Ectodermal cell (in vitro differentiated cells): ENCODE results near the gene THUMPD3. TPM values are rescaled to one million over a fixed set of nuclear protein-coding genes. Genes with fewer than 3 reads are reported as not detected.
A peak's percentile ranks its signal among the peaks of the same experiment; 100 is the strongest.

Source experiments
- H3K27ac ChIP-seq: 2 replicates; pipeline ENCODE4 v1.7.0; 2013; ENCODE audit warnings: mild to moderate bottlenecking, low read depth, low read length; ENCODE audit not compliant: insufficient read depth, poor library complexity, severe bottlenecking
- H3K27me3 ChIP-seq: 2 replicates; pipeline ENCODE4 v1.7.0; 2013; ENCODE audit warnings: mild to moderate bottlenecking, low read length; ENCODE audit not compliant: insufficient read depth, control insufficient read depth, poor library complexity, severe bottlenecking
- H3K36me3 ChIP-seq: one replicate; pipeline ENCODE4 v1.7.0; 2013; ENCODE audit warnings: low read length; ENCODE audit not compliant: control insufficient read depth, insufficient read depth
- H3K4me1 ChIP-seq: one replicate; pipeline ENCODE4 v1.7.0; 2013; ENCODE audit warnings: low read length; ENCODE audit not compliant: control insufficient read depth, insufficient read depth
- H3K4me3 ChIP-seq: 2 replicates; pipeline ENCODE4 v1.7.0; 2013; ENCODE audit warnings: low read depth, low read length, control low read depth; ENCODE audit not compliant: insufficient read depth
- H3K9me3 ChIP-seq: 2 replicates; pipeline ENCODE4 v1.7.0; 2013; ENCODE audit warnings: mild to moderate bottlenecking, low read length, moderate library complexity; ENCODE audit not compliant: control insufficient read depth
- WGBS, 2 experiments: methylation state at CpG; one replicate each; pipeline ENCODE4 v1.1.7; 2013; ENCODE audit warnings: missing lambda C conversion rate in 2 of 2; 5-methylcytosine and 5-hydroxymethylcytosine counted together
- polyA plus RNA-seq, 4 experiments: library from polyadenylated mRNA; stranded (reverse); fragments of 50-300 nt; gene quantifications; one replicate each; pipeline ENCODE4 v1.2.3, GENCODE V29; 2013

The THUMPD3 gene, protein sequence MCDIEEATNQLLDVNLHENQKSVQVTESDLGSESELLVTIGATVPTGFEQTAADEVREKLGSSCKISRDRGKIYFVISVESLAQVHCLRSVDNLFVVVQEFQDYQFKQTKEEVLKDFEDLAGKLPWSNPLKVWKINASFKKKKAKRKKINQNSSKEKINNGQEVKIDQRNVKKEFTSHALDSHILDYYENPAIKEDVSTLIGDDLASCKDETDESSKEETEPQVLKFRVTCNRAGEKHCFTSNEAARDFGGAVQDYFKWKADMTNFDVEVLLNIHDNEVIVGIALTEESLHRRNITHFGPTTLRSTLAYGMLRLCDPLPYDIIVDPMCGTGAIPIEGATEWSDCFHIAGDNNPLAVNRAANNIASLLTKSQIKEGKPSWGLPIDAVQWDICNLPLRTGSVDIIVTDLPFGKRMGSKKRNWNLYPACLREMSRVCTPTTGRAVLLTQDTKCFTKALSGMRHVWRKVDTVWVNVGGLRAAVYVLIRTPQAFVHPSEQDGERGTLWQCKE
- 61.2 TPM for polyA plus RNA-seq (2013, experiment 1 of 4)
- polyA plus RNA-seq (2013, experiment 2 of 4): 58.7 TPM
- polyA plus RNA-seq (2013, experiment 3 of 4): 48.4 TPM
- 54.1 TPM for polyA plus RNA-seq (2013, experiment 4 of 4)

DNA sequence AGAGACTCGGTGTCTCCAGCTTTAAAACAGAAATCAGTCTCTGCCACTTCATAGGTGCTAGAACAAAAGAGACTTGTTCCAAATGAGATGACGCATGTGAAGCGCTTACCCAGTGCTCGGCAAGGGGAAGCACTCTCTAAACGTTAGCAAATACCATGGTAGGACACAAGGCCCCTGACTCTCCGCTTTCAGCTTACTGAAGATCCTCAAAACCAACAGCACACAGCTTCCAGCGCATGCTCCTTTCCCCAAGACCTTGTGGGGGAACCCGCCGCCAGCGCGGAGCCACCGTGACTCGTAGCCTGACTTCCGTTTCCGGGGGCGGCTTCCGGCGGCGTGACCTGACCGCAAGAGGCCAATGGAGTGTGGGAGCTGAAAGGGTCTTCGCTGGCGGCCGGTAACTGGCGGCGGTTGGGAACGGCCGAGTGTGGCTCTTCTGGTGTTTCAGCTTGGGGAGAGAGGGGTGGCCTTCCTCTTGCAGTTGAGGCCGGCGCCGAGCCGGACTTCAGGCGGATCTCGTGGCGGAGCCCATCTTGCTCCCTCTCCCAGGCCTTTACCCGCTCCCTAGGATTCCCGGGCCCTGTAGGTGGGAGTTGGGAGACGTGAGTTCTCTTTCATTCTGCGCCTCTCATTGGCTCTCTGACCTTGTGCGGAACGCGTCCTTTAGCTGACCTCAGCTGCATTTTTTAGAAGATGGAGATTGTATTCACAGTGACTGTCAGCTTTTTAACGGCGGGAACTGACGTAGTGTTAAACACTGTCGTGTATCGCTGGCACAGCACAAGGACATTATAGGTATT lies at the start of gene THUMPD3:
Gene THUMPD3, plus strand, starts transcription at position 324 of the 800 bp plus-strand sequence. CDS start 2,015 bp downstream, outside the sequence.
- Histone ChIP-seq H3K4me1 (no peaks in the 10 kb centered on the region), H3K9me3 (no peaks in the 10 kb centered on the region), H3K27ac (peak within 1 kb of the TSS; percentile 96), H3K27me3 (no peaks in the 10 kb centered on the region), H3K36me3 (peaks cover 24% of the 10 kb centered on the region), H3K4me3 (peak within 1 kb of the TSS; percentile 71)
- WGBS, 2 experiments: 2 to 3% methylated on average over 46 of the region's 46 CpGs

DNA sequence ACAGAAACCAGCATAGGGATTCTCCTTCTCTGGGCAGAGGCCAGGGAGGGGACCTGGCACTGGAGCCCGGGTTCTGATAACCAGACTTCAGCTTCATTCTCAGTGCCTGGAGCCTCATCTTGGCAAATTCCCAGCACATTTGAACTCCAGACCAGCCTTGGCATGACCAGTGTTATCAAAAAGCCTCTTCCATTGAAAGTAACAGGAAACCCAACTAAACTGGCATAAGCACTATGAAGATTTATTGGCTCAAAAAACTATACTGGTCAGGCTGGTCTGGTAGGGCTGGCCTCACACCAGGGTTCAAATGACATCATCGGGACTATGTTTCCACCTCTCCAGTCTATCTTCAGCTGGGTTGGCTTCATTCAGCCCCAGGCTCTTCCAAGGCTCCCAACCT lies 48.1 kb upstream of the THUMPD3 start:
- Histone ChIP-seq H3K27ac (no peak overlapping the region), H3K4me1 (peaks cover 19% of the 10 kb centered on the region), H3K9me3 (no peaks in the 10 kb centered on the region), H3K4me3 (no peak overlapping the region), H3K36me3 (no peaks in the 10 kb centered on the region), H3K27me3 (no peaks in the 10 kb centered on the region)
- WGBS, 2 experiments: 90 to 93% methylated on average over 2 of the region's 2 CpGs

DNA sequence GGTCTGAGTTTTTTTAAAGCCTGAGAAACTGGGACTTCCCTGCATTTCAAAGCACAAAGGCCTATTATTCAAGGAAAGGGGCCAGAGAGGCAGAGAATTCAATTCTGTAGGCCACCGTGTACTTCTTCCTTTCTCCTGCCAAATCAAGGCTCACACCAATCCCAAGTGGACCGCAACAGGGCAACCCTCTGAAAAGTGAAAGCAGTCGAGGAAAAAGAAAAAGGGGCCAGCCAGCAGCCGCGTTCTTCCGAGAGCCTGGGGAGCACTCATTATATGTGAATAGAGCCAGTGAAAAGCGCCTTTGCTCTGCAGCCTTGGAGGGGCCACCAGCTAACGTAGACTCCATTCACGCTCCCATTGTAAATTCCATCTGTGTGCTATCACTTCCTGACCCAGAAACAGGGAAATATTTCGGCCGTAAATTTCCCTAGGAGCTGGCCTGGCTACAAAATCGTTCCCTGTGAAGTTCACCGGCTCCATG lies 45.9 kb upstream of the THUMPD3 start:
- Histone ChIP-seq H3K4me1 (peaks cover 19% of the 10 kb centered on the region), H3K27me3 (no peaks in the 10 kb centered on the region), H3K9me3 (no peaks in the 10 kb centered on the region), H3K4me3 (no peak overlapping the region), H3K36me3 (no peaks in the 10 kb centered on the region), H3K27ac (peak overlapping the region; percentile 93)
- 5 to 8% methylated on average over 13 of the region's 13 CpGs for WGBS, 2 experiments

DNA sequence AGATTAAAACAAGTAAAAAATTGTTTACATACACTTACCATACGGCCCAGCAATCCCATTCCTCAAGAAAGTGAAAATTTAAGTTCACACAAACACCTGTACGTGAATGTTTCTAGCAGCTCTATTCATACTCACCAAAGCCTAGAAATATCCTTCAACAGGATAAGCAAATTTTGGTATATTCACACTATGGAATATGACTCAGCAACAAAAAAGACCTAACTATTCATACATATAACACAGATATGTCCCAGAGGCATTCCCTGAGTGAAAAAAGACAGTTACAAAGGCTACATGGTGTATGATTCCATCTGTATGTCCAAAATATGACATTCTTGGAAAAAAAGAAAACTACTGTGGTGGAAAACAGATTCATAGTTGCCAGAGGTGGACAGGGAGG lies 40.1 kb upstream of the THUMPD3 start:
- H3K4me1 ChIP-seq: peaks cover 10% of the 10 kb centered on the region

DNA sequence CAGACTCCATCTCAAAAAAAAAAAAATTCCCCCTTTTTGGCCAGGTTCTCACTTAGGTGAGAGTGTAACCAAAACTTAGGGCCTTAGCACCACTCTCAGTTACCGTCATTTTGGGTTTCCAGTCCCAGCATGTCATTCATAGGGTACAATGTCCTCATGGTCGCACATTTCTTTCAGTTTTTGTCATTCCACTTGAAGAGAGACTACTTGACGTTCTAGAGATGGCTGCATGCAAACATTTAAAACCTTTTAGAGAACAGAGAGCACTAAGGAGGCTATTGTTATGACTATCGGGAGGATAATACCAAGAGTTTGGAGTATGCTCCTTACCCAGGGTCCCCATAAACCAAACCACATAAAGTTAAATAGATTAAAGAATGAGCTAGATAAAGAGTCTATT lies 37.9 kb upstream of the THUMPD3 start:
- no peaks in the 10 kb centered on the region for H3K9me3 ChIP-seq
- H3K36me3 ChIP-seq: no peaks in the 10 kb centered on the region
- H3K27me3 ChIP-seq: no peaks in the 10 kb centered on the region
- H3K4me1 ChIP-seq: no peaks in the 10 kb centered on the region
- no peak overlapping the region for H3K4me3 ChIP-seq
- 82 to 90% methylated on average over 3 to 4 of the region's 4 CpGs for WGBS, 2 experiments
- no peak overlapping the region for H3K27ac ChIP-seq

More for the DNA sequence above, 40.1 kb upstream of the THUMPD3 start:
- Histone ChIP-seq H3K27me3 (no peaks in the 10 kb centered on the region), H3K27ac (no peak overlapping the region), H3K9me3 (no peaks in the 10 kb centered on the region), H3K36me3 (no peaks in the 10 kb centered on the region), H3K4me3 (no peak overlapping the region)
- 94 to 98% methylated on average over 2 of the region's 2 CpGs for WGBS, 2 experiments

DNA sequence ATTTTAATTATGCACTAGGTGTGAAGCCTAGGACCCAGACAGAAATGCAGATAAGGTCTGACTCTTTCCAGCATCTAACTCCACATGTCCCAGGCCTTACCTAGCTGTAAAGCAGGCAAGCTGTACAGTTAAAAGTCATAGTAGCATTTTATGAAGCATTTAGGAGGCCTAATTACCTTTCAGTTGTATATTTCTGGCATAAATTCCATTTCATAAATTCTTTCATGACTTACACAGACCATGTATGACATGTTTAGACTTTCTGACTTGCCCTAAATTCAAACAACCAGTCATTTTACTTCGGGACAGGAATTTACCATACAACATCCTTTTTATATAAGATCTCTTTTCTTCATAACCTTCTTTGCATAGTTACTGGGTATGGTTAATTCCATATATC lies 35.3 kb upstream of the THUMPD3 start:
- Histone ChIP-seq H3K27me3 (no peaks in the 10 kb centered on the region), H3K4me3 (no peak overlapping the region), H3K9me3 (no peaks in the 10 kb centered on the region), H3K36me3 (no peaks in the 10 kb centered on the region), H3K4me1 (no peaks in the 10 kb centered on the region), H3K27ac (no peak overlapping the region)
- WGBS, 2 experiments: 90 to 95% methylated on average over 1 of the region's 1 CpG

DNA sequence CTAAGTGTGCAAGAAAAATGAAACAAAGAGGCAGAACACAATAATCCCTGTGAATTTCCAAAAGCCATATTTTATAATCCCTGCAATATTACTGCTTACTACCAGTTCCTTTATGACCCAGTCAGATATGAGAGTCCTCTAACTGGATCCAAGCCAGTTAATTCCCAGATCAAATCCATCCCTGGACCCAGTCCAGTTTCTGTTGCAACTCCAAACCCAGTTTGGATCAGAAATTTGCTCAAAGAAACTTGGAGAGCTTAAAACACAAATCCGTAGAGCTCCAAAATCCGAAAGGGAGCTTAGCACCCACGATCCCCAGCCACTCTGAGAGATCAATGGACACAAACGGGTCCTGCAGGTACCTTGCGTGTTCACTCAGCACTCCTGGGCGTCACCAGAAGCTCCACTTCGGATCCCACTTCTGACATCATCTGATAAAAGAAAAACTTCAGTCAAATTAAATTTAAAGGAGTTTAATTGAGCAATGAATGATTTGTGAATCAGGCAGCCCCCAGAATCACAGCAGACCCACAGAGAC lies 32.6 kb upstream of the THUMPD3 start:
- Histone ChIP-seq H3K9me3 (no peaks in the 10 kb centered on the region), H3K4me1 (no peaks in the 10 kb centered on the region), H3K27ac (no peak overlapping the region), H3K36me3 (no peaks in the 10 kb centered on the region), H3K27me3 (no peaks in the 10 kb centered on the region), H3K4me3 (no peak overlapping the region)
- 91 to 94% methylated on average over 6 to 7 of the region's 7 CpGs for WGBS, 2 experiments

DNA sequence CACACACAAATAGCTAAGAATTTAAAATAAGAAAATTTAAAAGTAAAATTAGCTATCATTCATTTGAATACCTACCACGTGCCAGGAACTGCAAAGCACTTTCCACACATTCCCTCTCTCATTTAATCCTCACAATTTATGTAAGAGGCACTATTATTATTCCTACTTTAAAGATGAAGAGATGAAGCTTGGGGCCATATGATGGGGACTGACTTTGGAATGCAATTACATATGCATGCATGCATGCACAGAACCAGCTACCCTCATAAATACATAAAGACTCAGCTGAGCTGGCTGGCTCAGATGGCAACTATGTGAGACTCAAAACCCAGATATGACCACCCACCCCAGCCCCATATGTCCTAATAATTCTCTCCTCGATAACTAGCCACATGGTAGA lies 31.7 kb upstream of the THUMPD3 start:
- 88% methylated on average over 2 of the region's 2 CpGs for WGBS, 2 experiments
- no peak overlapping the region for H3K27ac ChIP-seq

DNA sequence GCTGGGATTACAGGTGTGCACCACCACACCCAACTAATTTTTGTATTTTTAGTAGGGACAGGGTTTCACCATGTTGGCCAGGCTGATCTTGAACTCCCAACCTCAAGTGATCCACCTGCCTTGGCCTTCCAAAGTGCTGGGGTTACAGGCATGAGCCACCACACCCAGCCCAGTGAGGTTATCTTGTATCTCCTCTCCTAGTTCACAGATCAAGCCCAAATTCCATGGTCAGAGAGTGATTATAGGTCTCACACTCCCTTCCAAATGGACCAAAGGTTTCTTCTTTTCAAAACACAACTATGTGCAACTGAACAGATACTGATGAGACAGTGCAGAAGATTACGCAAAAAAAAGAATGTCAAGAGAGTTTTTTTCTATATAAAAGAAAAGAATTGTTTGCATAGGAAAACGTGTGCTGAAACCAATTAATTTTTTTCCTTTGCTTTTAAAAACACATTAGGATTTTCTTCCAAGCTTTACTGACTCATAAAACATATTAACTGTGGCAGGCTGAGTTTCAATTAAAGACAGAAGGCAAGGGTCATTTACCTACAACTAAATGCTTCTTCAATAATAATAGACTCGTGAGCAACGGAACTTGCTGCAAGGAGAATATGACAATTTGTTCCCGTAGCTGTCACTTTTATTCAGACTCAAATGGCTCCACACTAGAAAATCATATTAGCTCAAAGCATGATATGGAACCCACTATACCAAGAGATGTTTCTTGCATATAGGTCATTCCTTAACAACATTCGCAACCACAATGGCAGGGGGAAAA lies 30.4 kb upstream of the THUMPD3 start:
- Histone ChIP-seq H3K27ac (no peak overlapping the region), H3K4me3 (no peak overlapping the region), H3K27me3 (no peaks in the 10 kb centered on the region), H3K4me1 (no peaks in the 10 kb centered on the region), H3K36me3 (no peaks in the 10 kb centered on the region), H3K9me3 (no peaks in the 10 kb centered on the region)
- 91 to 95% methylated on average over 5 to 6 of the region's 6 CpGs for WGBS, 2 experiments

More for the DNA sequence above, 31.7 kb upstream of the THUMPD3 start:
- H3K4me3 ChIP-seq: no peak overlapping the region
- no peaks in the 10 kb centered on the region for H3K4me1 ChIP-seq
- no peaks in the 10 kb centered on the region for H3K9me3 ChIP-seq
- no peaks in the 10 kb centered on the region for H3K27me3 ChIP-seq
- H3K36me3 ChIP-seq: no peaks in the 10 kb centered on the region
